Fibroblast of villous mesenchyme (primary cell): ENCODE measurements around the gene RPTOR. TPM values are rescaled to one million over a fixed set of nuclear protein-coding genes. Genes with fewer than 3 reads are reported as not detected.

Source experiments
- DNase-seq: peaks from one replicate; pipeline ENCODE4 v3.0.0-alpha.2; 2010; ENCODE audit warnings: low read depth
- H3K4me3 ChIP-seq: 2 replicates; pipeline ENCODE4 v1.5.1; 2011; ENCODE audit warnings: low read depth, mild to moderate bottlenecking, low read length
- CTCF ChIP-seq: IDR thresholded peaks from 2 replicates; pipeline ENCODE4 v1.5.1; 2012; ENCODE audit warnings: low read depth, mild to moderate bottlenecking, low read length; ENCODE audit not compliant: insufficient read depth
- total RNA-seq: library from RNA; depleted of rRNA; stranded (reverse); fragments of >200 nt; gene quantifications from 2 replicates; pipeline ENCODE4 v1.2.3, GENCODE V29; 2012

The RPTOR gene
- total RNA-seq, 1 donor = 35.8 TPM

- TF ChIP-seq CTCF = no peak
- H3K4me3 ChIP-seq = no peak overlapping the region
Observed at GRCh38 chr17:80775863-80776262, 231.2 kb downstream of the RPTOR start.

GRCh38 chr17:80777274-80777673 lies 232.6 kb downstream of the RPTOR start:
- no peak for DNase-seq
- H3K4me3 ChIP-seq = no peak overlapping the region
- no peak for TF ChIP-seq CTCF

More at GRCh38 chr17:80775863-80776262, 231.2 kb downstream of the RPTOR start:
- DNase-seq = no peak

GRCh38 chr17:80778716-80779115 lies 234.1 kb downstream of the RPTOR start:
- H3K4me3 ChIP-seq = no peak overlapping the region
- no peak for TF ChIP-seq CTCF

GRCh38 chr17:80779336-80779735 lies 234.7 kb downstream of the RPTOR start:
- H3K4me3 ChIP-seq = no peak overlapping the region
- no peak for TF ChIP-seq CTCF
- DNase-seq = no peak

More at GRCh38 chr17:80778716-80779115, 234.1 kb downstream of the RPTOR start:
- no peak for DNase-seq

- peak overlapping the region; percentile 49 for H3K4me3 ChIP-seq
- peak; percentile 100 for DNase-seq
- no peak for TF ChIP-seq CTCF
Observed at GRCh38 chr17:80779961-80780380, 235.3 kb downstream of the RPTOR start.

GRCh38 chr17:80780381-80781198 lies 236.0 kb downstream of the RPTOR start:
- no peak for DNase-seq
- peak overlapping the region; percentile 49 for H3K4me3 ChIP-seq
- TF ChIP-seq CTCF = no peak
